Parathyroid adenoma (tissue), 2 donors: Measurements from ENCODE around the gene SLC5A10.

ENCODE experiments used
- H2AFZ ChIP-seq: fragments of 300-600 bp; sonication (generic); one replicate; pipeline ENCODE4 v1.7.0; 2017; ENCODE audit warnings: antibody characterized with exemption, mild to moderate bottlenecking
- H3K27ac ChIP-seq: fragments of 300-600 bp; sonication (generic); one replicate; pipeline ENCODE4 v1.7.0; 2017
- H3K27me3 ChIP-seq: fragments of 300-600 bp; sonication (generic); one replicate; pipeline ENCODE4 v1.7.0; 2017; ENCODE audit warnings: low read length; ENCODE audit not compliant: control insufficient read depth, insufficient read depth
- H3K36me3 ChIP-seq: fragments of 300-600 bp; sonication (generic); one replicate; pipeline ENCODE4 v1.7.0; 2017; ENCODE audit warnings: low read length; ENCODE audit not compliant: control insufficient read depth, insufficient read depth
- H3K4me1 ChIP-seq: fragments of 300-600 bp; sonication (generic); one replicate; pipeline ENCODE4 v1.7.0; 2017; ENCODE audit warnings: control low read depth
- H3K4me2 ChIP-seq: fragments of 300-600 bp; sonication (generic); one replicate; pipeline ENCODE4 v1.7.0; 2017; ENCODE audit warnings: low read length
- H3K4me3 ChIP-seq: fragments of 300-600 bp; sonication (generic); one replicate; pipeline ENCODE4 v1.7.0; 2017; ENCODE audit warnings: low read depth, low read length
- H3K79me2 ChIP-seq: fragments of 300-600 bp; sonication (generic); one replicate; pipeline ENCODE4 v1.7.0; 2017; ENCODE audit warnings: control low read depth
- H3K9ac ChIP-seq: fragments of 300-600 bp; sonication (generic); one replicate; pipeline ENCODE4 v1.7.0; 2017; ENCODE audit warnings: mild to moderate bottlenecking
- H3K9me3 ChIP-seq: fragments of 300-600 bp; sonication (generic); one replicate; pipeline ENCODE4 v1.7.0; 2017; ENCODE audit warnings: low read length; ENCODE audit not compliant: control insufficient read depth
- TF ChIP-seq, protein P1 (sequence below): fragments of 300-600 bp; sonication (generic); IDR thresholded peaks from one replicate; pipeline ENCODE4 v1.7.0; 2017; ENCODE audit warnings: antibody characterized with exemption, mild to moderate bottlenecking
- donor health status: primary hyperparathyroidism.

Gene SLC5A10

DNA sequence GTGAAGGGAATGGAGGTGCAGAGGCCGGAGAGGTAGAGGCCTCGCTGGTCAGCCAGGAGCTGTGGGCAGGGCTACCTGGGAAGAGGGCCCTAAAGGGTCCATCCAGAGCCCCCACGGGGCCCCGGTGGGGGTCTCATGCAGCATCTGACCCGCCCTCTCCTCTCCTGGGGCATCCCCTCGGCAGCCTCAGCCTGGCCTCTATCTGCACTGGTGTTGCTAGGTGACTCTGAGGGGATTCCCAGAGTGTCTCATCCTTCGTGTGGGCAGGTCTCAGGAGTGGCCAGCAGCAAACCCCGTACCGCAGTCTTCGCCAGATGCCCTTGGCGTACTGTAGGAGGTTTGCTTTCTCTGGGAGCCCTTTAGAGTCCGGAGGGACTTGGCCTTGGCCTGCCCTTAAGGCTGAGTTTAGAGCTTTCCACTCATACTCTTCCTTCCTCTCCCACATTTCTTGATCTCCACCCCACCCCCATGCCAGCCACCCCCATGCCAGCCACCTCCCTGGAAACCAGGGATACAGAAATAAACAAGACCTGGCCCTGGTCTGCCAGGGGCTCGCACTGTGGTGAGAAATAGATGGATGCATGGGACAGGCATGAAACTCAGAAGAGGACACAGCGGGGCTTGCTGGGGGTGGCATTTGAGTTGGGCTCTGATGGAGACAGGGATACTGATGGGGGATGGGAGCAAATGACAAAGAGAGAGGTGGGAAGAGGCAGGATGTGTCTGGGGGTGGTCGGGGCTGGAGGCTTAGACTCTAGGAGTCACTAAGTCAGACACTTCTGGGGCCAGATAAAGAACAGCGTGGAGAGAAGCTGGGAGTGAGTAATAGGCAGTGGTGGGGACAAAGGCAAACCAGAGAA is 9.9 kb downstream of the SLC5A10 start:
- Histone ChIP-seq H3K79me2 (no peaks in the 10 kb centered on the region), H3K9ac (no peak overlapping the region), H3K4me1 (peaks cover 2% of the 10 kb centered on the region), H3K4me2 (no peak overlapping the region), H2AFZ (no peak overlapping the region), H3K36me3 (no peaks in the 10 kb centered on the region), H3K27me3 (no peaks in the 10 kb centered on the region), H3K9me3 (no peaks in the 10 kb centered on the region), H3K27ac (no peak overlapping the region), H3K4me3 (no peak overlapping the region)
- TF ChIP-seq, protein P1, sequence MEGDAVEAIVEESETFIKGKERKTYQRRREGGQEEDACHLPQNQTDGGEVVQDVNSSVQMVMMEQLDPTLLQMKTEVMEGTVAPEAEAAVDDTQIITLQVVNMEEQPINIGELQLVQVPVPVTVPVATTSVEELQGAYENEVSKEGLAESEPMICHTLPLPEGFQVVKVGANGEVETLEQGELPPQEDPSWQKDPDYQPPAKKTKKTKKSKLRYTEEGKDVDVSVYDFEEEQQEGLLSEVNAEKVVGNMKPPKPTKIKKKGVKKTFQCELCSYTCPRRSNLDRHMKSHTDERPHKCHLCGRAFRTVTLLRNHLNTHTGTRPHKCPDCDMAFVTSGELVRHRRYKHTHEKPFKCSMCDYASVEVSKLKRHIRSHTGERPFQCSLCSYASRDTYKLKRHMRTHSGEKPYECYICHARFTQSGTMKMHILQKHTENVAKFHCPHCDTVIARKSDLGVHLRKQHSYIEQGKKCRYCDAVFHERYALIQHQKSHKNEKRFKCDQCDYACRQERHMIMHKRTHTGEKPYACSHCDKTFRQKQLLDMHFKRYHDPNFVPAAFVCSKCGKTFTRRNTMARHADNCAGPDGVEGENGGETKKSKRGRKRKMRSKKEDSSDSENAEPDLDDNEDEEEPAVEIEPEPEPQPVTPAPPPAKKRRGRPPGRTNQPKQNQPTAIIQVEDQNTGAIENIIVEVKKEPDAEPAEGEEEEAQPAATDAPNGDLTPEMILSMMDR, result no peak

DNA sequence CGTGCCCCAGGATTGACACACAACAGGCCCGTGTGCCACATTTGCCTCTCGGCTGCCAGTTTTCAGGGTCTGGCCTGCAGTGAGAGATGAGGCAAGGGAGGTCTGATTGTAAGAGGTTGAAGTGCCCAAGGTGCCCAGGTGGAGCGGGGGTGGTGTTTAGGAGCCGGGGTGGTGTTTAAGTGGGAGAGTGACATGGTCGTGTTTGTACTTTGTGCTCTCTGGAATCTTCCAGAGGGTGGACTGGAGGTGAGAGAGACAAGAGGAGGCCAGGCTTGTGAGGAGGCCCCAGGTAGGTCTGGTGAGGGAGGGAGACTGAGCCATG is 10.5 kb downstream of the SLC5A10 start:
- Histone ChIP-seq H3K36me3 (no peaks in the 10 kb centered on the region), H3K4me2 (no peak overlapping the region), H3K4me1 (peaks cover 7% of the 10 kb centered on the region), H3K27me3 (no peaks in the 10 kb centered on the region), H2AFZ (no peak overlapping the region), H3K9ac (no peak overlapping the region), H3K9me3 (no peaks in the 10 kb centered on the region), H3K79me2 (no peaks in the 10 kb centered on the region), H3K4me3 (no peak overlapping the region), H3K27ac (no peak overlapping the region)
- TF ChIP-seq, protein P1, result no peak

DNA sequence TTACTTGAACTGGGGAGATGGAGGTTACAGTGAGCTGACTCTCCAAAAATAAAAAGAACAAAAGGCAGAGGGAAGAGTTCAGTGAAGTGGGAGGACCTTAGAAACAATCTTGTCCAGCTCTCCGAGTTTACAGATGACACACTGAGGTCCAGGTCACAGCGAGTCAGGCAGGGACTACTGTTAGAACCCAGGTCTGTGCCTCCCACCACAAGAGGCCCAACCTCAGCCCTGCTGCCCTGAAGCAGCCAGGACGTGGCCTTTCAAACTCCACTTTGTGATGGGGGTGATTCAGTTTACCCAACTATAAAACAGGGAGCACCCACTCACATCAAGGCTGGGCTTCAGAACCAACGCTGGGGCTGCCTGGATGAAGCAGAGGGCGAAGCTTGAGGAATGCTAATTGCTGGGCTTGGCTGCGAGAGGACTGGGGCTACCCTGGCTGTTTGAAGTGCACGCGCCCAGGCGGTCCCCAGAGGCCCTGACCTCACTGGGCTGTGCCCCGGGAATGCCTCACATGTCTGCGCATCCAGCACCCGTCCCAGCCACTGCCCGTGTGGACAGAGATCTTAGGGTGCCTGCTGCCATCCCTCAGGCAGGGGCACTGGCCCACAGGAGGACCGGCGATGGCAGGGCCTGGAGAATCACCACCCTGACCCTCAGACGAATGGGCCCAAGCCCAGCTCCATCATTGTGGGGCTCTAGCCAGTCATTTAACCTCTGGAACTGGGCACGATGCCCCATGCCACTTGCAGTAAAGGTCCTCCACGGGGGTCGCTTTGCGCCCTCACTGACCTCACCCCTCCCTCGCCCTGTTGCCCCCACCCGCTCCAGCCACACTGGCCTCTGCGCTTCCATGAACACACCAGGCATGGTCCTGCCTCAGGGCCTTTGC is 11.4 kb downstream of the SLC5A10 start:
- Histone ChIP-seq H3K36me3 (no peaks in the 10 kb centered on the region), H3K27me3 (no peaks in the 10 kb centered on the region), H3K9me3 (no peaks in the 10 kb centered on the region), H3K4me3 (no peak overlapping the region), H3K4me1 (peaks cover 14% of the 10 kb centered on the region), H3K9ac (no peak overlapping the region), H3K27ac (no peak overlapping the region), H3K4me2 (no peak overlapping the region), H2AFZ (no peak overlapping the region), H3K79me2 (no peaks in the 10 kb centered on the region)
- TF ChIP-seq, protein P1, result no peak

DNA sequence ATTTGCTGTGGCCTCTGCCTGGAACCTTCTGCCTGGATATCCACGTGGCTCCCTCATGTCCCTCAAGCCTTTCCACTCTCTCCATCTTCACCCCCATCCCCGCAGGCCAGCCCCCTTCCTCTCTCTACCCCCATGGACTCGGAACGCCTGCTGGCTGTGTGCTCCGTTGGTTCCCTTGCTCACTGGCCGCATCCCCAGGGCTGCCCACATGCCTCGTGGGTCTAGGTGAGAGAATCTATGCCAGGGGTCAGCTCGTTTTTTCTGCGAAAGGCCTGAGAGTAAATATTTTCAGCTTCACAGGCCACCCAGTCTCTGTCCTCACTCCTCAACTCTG is 12.0 kb downstream of the SLC5A10 start:
- Histone ChIP-seq H3K4me3 (no peak overlapping the region), H3K9me3 (no peaks in the 10 kb centered on the region), H3K27me3 (no peaks in the 10 kb centered on the region), H3K4me2 (no peak overlapping the region), H3K9ac (no peak overlapping the region), H2AFZ (no peak overlapping the region), H3K27ac (no peak overlapping the region), H3K36me3 (no peaks in the 10 kb centered on the region), H3K79me2 (no peaks in the 10 kb centered on the region), H3K4me1 (peaks cover 16% of the 10 kb centered on the region)
- TF ChIP-seq, protein P1, result no peak
